Spinal cord (tissue), 10 donors: ENCODE measurements around the gene HAVCR2. TPM values are rescaled to one million over a fixed set of nuclear protein-coding genes. Genes with fewer than 3 reads are reported as not detected.

Experiments
- DNase-seq, 6 donors: peaks; one replicate each; pipeline versions ENCODE4 v3.0.0 to v3.0.0-alpha.2; 2013 to 2015; ENCODE audit warnings: low spot score in 6 of 6, low read depth in 4 of 6
- H3K27ac ChIP-seq: one replicate; pipeline ENCODE4 v1.5.1; 2013; ENCODE audit warnings: low read depth, low read length, control low read depth
- H3K27me3 ChIP-seq: one replicate; pipeline ENCODE4 v1.6.1; 2013; ENCODE audit warnings: low read length; ENCODE audit not compliant: control insufficient read depth, insufficient read depth
- H3K36me3 ChIP-seq: one replicate; pipeline ENCODE4 v1.6.1; 2013; ENCODE audit warnings: low read length; ENCODE audit not compliant: control insufficient read depth, insufficient read depth
- H3K4me1 ChIP-seq: one replicate; pipeline ENCODE4 v1.6.1; 2013; ENCODE audit warnings: low read length; ENCODE audit not compliant: control insufficient read depth, insufficient read depth
- H3K4me3 ChIP-seq: one replicate; pipeline ENCODE4 v1.5.1; 2013; ENCODE audit warnings: low read depth, low read length, control low read depth
- H3K9me3 ChIP-seq: one replicate; pipeline ENCODE4 v1.6.1; 2013; ENCODE audit warnings: low read length; ENCODE audit not compliant: control insufficient read depth, insufficient read depth
- WGBS: methylation state at CpG from one replicate; pipeline ENCODE4 v1.1.5; 2013; ENCODE audit warnings: missing lambda C conversion rate; ENCODE audit not compliant: insufficient coverage; 5-methylcytosine and 5-hydroxymethylcytosine counted together
- long read RNA-seq, 4 donors: transcript quantifications; one replicate each; lab custom pipeline, GENCODE V29; 2026
- polyA plus RNA-seq, 2 donors: library from polyadenylated mRNA; unstranded; fragments of 120-200 nt; gene quantifications; one replicate each; pipeline ENCODE4 v1.2.1, GENCODE V29; 2013; ENCODE audit not compliant: insufficient read length in 2 of 2
- total RNA-seq, 2 donors: library from RNA; depleted of rRNA in 1 of 2; stranded (reverse); fragments of 120-200 nt in 1 of 2; fragments of >200 nt in 1 of 2; gene quantifications; one replicate each; pipeline versions ENCODE4 v1.2.3 to v1.2.4, GENCODE V29; 2013 to 2014
- donor health status: healthy.

The HAVCR2 gene
- total RNA-seq (10 to 100 TPM; 10.6 to 22.9 TPM), polyA plus RNA-seq (1 to 10 TPM; 8.5 to 8.9 TPM)
- long read RNA-seq, donor 1, partial matches to known transcripts = 0 of 4 reads
- long read RNA-seq, donor 1, other reads (novel, unspliced or antisense) = 0 of 4 reads
- long read RNA-seq, donor 2 = 0 reads
- long read RNA-seq, donor 3, partial matches to known transcripts = 0 of 3 reads
- long read RNA-seq, donor 3, other reads (novel, unspliced or antisense) = 0 of 3 reads
- long read RNA-seq, donor 4, partial matches to known transcripts = 0 of 1 reads
- long read RNA-seq, donor 4, other reads (novel, unspliced or antisense) = 0 of 1 reads

DNA sequence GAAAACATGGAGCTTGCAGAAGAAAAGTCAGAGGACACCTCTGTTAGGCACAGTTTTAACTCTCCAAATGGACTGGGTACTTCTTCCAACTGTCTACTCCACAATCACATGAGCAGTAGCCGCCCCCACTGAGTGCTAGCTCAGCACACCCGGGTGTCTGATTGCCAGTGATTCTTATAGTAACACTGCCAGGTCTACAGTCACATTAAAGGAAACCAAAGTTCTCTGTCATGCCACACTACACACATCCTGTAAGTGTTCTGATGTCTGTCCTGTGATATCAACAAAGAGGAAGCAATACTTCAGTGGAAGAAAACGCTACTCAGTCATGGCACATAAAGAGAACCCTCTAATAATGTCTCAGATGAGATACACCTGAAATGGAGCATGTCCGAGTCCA lies at the start of gene HAVCR2:
HAVCR2 (minus strand) TSS at position 69 of the 400 bp plus-strand sequence; CDS start at position 8, 61 bp downstream.
- WGBS = 85% methylated on average over 4 of the region's 4 CpGs
- Histone ChIP-seq H3K36me3 (no peaks in the 10 kb centered on the region), H3K4me3 (no peak within 1 kb of the TSS), H3K9me3 (no peaks in the 10 kb centered on the region), H3K4me1 (no peaks in the 10 kb centered on the region), H3K27me3 (no peaks in the 10 kb centered on the region), H3K27ac (no peak within 1 kb of the TSS)
- DNase-seq = no peak

DNA sequence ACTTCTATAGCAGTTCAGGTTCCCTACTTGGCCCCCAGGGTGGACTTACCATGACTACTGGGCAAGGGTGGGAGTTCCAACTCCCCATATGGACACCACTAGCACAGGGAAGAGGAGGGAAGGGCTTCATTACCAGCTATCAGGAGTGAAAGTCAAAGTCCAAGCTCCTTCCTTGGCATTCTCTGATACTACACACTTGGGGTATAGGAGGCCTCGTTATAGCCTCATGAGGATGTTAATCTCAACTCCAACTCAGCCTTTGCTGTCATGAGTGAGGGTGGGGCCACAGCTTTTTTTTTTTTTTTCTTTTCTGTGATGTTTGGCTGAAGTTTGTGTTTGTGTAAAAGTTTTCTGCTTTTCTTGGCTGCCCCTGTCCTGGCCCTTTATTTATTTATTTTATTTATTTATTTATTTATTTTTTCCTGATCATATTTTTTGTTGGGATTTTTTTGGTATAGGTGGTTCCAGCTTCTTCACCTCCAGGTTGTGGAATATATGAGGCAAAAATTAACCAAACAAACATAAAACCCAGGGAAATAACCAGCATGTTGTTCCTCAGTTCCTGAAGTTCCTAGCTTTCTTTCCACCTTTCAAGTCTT lies 48.5 kb upstream of the HAVCR2 start:
- no peaks in the 10 kb centered on the region for H3K4me1 ChIP-seq
- H3K27ac ChIP-seq = no peak overlapping the region
- WGBS = no CpG with 5 or more reads among the region's 1 CpG
- DNase-seq = no peak
- H3K4me3 ChIP-seq = no peak overlapping the region
- H3K9me3 ChIP-seq = no peaks in the 10 kb centered on the region
- no peaks in the 10 kb centered on the region for H3K27me3 ChIP-seq
- no peaks in the 10 kb centered on the region for H3K36me3 ChIP-seq

DNA sequence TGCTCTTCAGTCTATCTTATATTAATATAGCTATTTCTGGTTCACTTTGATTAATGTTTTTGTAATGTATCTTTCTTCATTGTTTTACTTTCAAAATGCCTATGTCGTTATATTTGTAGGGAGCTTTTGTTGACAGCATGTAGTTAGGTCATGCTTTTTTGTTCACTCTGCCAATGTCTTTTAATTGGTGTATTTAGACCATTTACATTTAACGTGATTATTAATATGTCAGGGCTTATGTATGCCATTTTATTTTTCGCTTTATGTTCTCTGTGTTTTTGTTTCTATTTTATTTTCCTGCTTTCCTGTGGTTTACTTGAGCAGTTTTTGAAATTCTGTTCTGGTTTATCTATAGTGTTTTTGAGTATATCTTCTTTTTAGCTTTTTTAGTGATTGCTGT lies 46.5 kb upstream of the HAVCR2 start:
- no CpG with 5 or more reads among the region's 3 CpGs for WGBS
- H3K27me3 ChIP-seq = no peaks in the 10 kb centered on the region

DNA sequence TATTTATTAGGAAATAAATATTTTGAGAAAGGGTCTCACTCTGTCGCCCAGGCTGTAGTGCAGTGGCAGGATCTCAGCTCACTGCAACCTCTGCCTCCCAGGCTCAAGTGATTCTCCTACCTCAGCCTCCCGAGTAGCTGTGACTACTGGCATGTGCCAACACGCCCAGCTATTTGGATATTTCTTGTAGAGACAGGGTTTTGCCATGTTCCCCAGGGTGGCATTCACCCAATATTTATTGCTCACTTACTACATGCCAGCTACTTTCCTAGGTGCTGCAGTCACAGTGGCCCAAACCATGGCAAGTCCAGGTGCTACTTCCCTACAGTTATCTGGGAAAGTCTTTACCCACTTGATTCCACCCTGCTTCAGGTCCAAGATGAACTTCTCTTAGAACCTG lies 42.2 kb upstream of the HAVCR2 start:
- no peak overlapping the region for H3K4me3 ChIP-seq
- no CpG with 5 or more reads among the region's 3 CpGs for WGBS

More for the DNA sequence above, 46.5 kb upstream of the HAVCR2 start:
- Histone ChIP-seq H3K36me3 (no peaks in the 10 kb centered on the region), H3K4me1 (no peaks in the 10 kb centered on the region), H3K4me3 (no peak overlapping the region), H3K9me3 (no peaks in the 10 kb centered on the region), H3K27ac (no peak overlapping the region)
- no peak for DNase-seq

DNA sequence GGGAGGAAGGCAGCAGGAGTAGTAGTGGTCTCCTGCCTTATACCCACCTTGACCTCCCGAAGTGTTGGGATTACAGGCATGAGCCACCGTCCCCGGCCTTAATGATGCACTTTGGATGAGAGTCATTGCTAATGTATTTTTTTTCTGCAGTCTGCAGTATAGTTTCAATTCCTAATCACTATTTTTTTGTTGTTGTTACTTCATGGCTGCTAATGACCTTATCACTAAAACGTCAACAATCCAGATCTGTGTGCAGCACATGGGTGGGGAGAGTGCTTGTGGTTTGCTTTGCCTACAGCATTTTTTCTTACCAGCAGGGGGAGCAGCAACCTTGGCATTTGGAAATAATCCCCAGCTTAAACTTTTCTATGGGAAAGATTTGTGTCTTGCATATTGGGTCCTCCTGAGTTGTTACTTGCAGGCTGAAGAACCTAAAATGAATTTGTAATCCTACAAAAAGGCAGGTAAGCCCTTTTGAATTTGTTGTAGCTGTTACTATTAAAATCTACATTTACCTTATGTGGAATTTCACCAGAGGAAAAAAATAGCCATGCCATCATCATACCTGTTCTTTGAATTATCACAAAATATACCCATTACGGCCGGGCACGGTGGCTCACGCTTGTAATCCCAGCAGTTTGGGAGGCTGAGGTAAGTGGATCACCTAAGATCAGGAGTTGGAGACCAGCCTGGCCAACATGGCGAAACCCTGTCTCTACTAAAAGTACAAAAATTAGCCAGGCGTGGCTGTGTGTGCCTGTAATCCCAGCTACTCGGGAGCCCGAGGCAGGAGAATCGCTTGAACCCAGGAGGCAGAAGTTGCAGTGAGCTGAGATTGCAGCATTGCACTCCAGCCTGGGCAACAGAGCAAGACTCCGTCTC lies 40.1 kb upstream of the HAVCR2 start:
- Histone ChIP-seq H3K9me3 (no peaks in the 10 kb centered on the region), H3K27ac (no peak overlapping the region), H3K4me3 (no peak overlapping the region), H3K36me3 (no peaks in the 10 kb centered on the region), H3K27me3 (no peaks in the 10 kb centered on the region), H3K4me1 (no peaks in the 10 kb centered on the region)
- 90% methylated on average over 5 of the region's 14 CpGs for WGBS
- DNase-seq = peak; percentile 41 to 95 (median 76)

More for the DNA sequence above, 42.2 kb upstream of the HAVCR2 start:
- no peaks in the 10 kb centered on the region for H3K4me1 ChIP-seq
- no peaks in the 10 kb centered on the region for H3K27me3 ChIP-seq
- no peak for DNase-seq
- no peaks in the 10 kb centered on the region for H3K9me3 ChIP-seq
- H3K27ac ChIP-seq = no peak overlapping the region
- H3K36me3 ChIP-seq = no peaks in the 10 kb centered on the region

DNA sequence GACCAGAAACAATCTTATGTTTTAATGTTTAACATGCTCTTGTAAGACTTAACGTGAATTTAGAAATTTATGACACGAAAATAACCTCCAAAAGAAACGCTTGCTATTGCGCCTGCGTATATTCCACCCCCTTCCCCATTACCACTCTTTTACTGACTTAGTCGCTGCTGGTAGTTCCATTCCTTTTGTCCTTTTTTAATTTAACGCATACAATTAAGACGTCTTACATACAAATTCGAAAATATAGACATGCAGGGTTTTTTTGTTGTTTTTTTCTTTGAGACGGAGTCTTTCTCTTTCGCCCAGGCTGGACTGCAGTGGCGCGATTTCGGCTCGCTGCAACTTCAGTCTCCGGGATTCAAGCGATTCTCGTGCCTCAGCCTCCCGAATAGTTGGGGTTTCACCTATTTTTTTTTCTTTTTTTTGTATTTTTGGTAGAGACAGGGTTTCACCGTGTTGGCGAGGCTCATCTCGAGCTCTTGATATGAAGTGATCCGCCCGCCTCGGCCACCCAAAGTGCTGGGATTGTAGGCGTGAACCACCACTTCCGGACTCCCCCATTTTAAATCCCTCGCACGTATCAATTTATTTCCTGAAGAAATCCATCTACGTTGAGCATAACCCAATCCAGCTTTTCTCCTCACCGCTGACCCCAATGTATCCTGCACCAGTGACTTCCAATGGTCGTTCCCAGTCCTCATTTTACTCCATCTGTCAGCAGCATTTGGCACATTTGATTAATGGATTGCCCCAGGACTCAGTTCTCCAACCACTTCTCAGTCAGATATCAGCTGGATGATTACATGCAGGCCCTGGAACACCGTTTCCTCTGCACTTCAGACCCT lies 34.5 kb upstream of the HAVCR2 start:
- Histone ChIP-seq H3K4me3 (peak overlapping the region; percentile 97), H3K27ac (peak overlapping the region; percentile 74), H3K27me3 (no peaks in the 10 kb centered on the region), H3K9me3 (no peaks in the 10 kb centered on the region), H3K36me3 (peaks cover 2% of the 10 kb centered on the region), H3K4me1 (peaks cover 8% of the 10 kb centered on the region)
- 18% methylated on average over 12 of the region's 33 CpGs for WGBS
- DNase-seq = peak; percentile 19 to 86 (median 61)

DNA sequence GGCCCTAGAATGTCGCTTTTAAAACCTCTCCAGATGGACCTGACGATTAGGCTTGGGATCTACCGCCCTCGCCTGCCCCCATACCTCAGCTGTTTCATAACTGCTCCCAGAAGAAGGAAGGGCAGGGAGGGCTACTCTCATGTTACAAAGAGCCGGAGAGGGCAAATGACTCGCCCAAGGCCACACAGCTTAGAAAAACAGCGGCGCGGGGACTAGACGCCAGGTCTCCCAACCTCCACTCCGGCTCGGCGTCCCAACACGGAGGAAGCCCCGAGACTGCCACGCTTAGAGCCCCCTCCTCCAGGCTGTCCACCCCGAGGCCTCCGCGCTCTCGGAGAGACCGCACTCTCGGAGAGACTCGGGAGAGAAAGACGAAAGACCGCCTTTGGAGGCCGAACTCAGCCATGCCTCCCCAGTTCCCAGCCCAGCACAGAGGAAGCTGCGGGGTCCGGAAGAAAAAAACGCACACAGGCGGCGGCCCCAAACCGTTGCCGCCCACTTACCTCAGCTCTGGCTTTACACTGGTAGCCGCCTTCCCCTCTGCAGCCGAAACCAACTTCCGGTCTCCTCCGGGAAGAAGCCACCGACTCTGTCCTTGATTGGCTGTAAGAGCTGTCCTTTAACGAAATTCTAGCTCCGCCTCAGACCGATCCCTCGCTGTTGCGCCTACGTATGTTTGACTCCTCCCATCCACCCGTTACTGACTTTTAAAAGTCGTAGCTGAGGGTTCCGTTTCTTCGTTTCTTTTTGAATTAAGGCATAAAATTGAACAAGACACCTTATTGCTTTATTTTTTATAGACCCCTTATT lies 33.7 kb upstream of the HAVCR2 start, which contains the start of gene MED7:
MED7 (minus strand) TSS at position 549 of the 810 bp plus-strand sequence. CDS start 3,434 bp downstream, outside the sequence.
- Histone ChIP-seq H3K36me3 (peaks cover 2% of the 10 kb centered on the region), H3K4me3 (peak within 1 kb of the TSS; percentile 97), H3K27me3 (no peaks in the 10 kb centered on the region), H3K9me3 (no peaks in the 10 kb centered on the region), H3K4me1 (peaks cover 8% of the 10 kb centered on the region), H3K27ac (peak within 1 kb of the TSS; percentile 91)
- WGBS = under 1% methylated on average over 43 of the region's 48 CpGs
- peak; percentile 97 to 100 (median 99) for DNase-seq

DNA sequence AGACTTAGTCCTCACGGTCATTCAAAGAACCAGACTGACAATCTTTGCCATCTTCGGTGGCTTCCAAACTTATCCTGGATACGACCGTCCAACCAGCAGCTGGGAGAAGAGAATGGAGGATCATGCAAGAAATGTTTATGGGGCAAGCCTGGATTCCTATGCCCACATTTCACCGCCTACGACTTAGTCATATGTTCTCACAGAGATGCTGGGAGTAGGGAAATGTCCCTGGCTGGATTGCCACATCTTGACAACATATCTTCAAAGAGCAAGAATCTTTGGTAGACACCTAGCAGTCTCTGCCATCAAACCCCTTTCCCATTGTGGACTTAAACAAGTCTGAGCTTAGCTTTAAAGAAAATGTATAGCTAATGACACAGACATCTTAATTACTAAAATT lies 28.8 kb upstream of the HAVCR2 start:
- 100% methylated on average over 4 of the region's 6 CpGs for WGBS
- Histone ChIP-seq H3K27ac (no peak overlapping the region), H3K36me3 (peaks cover 10% of the 10 kb centered on the region), H3K4me1 (peaks cover 8% of the 10 kb centered on the region), H3K4me3 (no peak overlapping the region), H3K27me3 (no peaks in the 10 kb centered on the region), H3K9me3 (no peaks in the 10 kb centered on the region)
- DNase-seq = no peak
